Liver (tissue), 9 donors: ENCODE results near the gene SMOC1. TPM values are rescaled to one million over a fixed set of nuclear protein-coding genes. Genes with fewer than 3 reads are reported as not detected.
"Not testable (repeated sequence)": the region's sequence is repeated elsewhere in the genome, so short reads cannot be mapped to it uniquely, and the experiment has no call there.

Experiments used
- DNase-seq: peaks from one replicate; pipeline ENCODE4 v3.0.0-alpha.2; 2017; ENCODE audit warnings: low spot score
- H3K27ac ChIP-seq, 2 donors: one replicate each; pipeline ENCODE4 v1.7.0; 2013; ENCODE audit warnings: inconsistent platforms in 2 of 2, low read length in 2 of 2, control low read depth in 1 of 2, low read depth in 1 of 2, mild to moderate bottlenecking in 1 of 2
- H3K27me3 ChIP-seq, 4 donors: one replicate each; pipeline versions ENCODE4 v1.6.1 to v1.7.0; 2013; ENCODE audit warnings: low read length in 3 of 4, inconsistent platforms in 1 of 4, mild to moderate bottlenecking in 1 of 4, moderate library complexity in 1 of 4; ENCODE audit not compliant: control insufficient read depth in 4 of 4, insufficient read depth in 4 of 4
- H3K36me3 ChIP-seq, 4 donors: one replicate each; pipeline versions ENCODE4 v1.6.1 to v1.7.0; 2013; ENCODE audit warnings: low read length in 3 of 4, mild to moderate bottlenecking in 3 of 4, low read depth in 1 of 4, moderate library complexity in 1 of 4; ENCODE audit not compliant: control insufficient read depth in 4 of 4, insufficient read depth in 3 of 4
- H3K4me1 ChIP-seq, 4 donors: one replicate each; pipeline versions ENCODE4 v1.6.1 to v1.7.0; 2013; ENCODE audit warnings: low read length in 3 of 4, mild to moderate bottlenecking in 3 of 4, moderate library complexity in 1 of 4; ENCODE audit not compliant: control insufficient read depth in 4 of 4, insufficient read depth in 4 of 4
- H3K4me3 ChIP-seq, 3 donors: one replicate each; pipeline versions ENCODE4 v1.6.1 to v1.7.0; 2013; ENCODE audit warnings: low read length in 3 of 3, control low read depth in 1 of 3, low read depth in 1 of 3, mild to moderate bottlenecking in 1 of 3
- H3K9ac ChIP-seq, 2 donors: one replicate each; pipeline ENCODE4 v1.7.0; 2013; ENCODE audit warnings: low read length in 2 of 2, mild to moderate bottlenecking in 2 of 2, moderate library complexity in 2 of 2, control low read depth in 1 of 2, low read depth in 1 of 2
- H3K9me3 ChIP-seq, 4 donors: one replicate each; pipeline versions ENCODE4 v1.6.1 to v1.7.0; 2013; ENCODE audit warnings: low read length in 3 of 4; ENCODE audit not compliant: control insufficient read depth in 4 of 4
- EGR1 ChIP-seq, 2 donors: IDR thresholded peaks; 2 replicates each; pipeline ENCODE4 v1.6.1; 2016 to 2018; ENCODE audit warnings: antibody characterized with exemption in 2 of 2, low read depth in 2 of 2
- GABPA ChIP-seq, 2 donors: IDR thresholded peaks in 1 of 2; conservative IDR thresholded peaks in 1 of 2; 2 replicates each; pipeline ENCODE4 v1.6.1; 2016; ENCODE audit warnings: antibody characterized with exemption in 2 of 2, mild to moderate bottlenecking in 1 of 2, moderate library complexity in 1 of 2
- JUND ChIP-seq, 2 donors: IDR thresholded peaks; 2 replicates each; pipeline ENCODE4 v1.6.1; 2016; ENCODE audit warnings: antibody characterized with exemption in 2 of 2
- MAX ChIP-seq: IDR thresholded peaks from 2 replicates; pipeline ENCODE4 v1.6.1; 2016; ENCODE audit warnings: antibody characterized with exemption
- NR2F2 ChIP-seq: IDR thresholded peaks from 2 replicates; pipeline ENCODE4 v1.6.1; 2016; ENCODE audit warnings: antibody characterized with exemption
- RAD21 ChIP-seq, 2 donors: IDR thresholded peaks; 2 replicates each; pipeline ENCODE4 v1.6.1; 2016; ENCODE audit warnings: antibody characterized with exemption in 2 of 2, mild to moderate bottlenecking in 2 of 2
- TAF1 ChIP-seq: conservative IDR thresholded peaks from 2 replicates; pipeline ENCODE4 v1.6.1; 2016; ENCODE audit warnings: antibody characterized with exemption, mild to moderate bottlenecking
- WGBS: extraction: QIAGEN DNeasy Blood & Tissue Kit; methylation state at CpG from one replicate; pipeline ENCODE4 v1.1.7; 2013; 5-methylcytosine and 5-hydroxymethylcytosine counted together
- polyA plus RNA-seq, 2 donors: library from polyadenylated mRNA; stranded (reverse) in 1 of 2; unstranded in 1 of 2; fragments of 200-250 nt in 1 of 2; fragments of >200 nt in 1 of 2; fragmentation: Nextera tagmentation in 1 of 2; extraction: Ambion mirVana in 1 of 2; gene quantifications; one replicate each; pipeline versions ENCODE4 v1.2.1 to v1.2.3, GENCODE V29; 2013 to 2015
- total RNA-seq, 2 donors: library from RNA; depleted of rRNA; stranded (reverse); fragments of >200 nt; gene quantifications; one replicate each; pipeline ENCODE4 v1.2.3, GENCODE V29; 2014
- donor health status: healthy.
- donor health status: healthy.
- donor health status: healthy.
- donor health status: healthy.
- donor health status: healthy.

Gene SMOC1
- total and polyA plus RNA-seq, 4 donors: 11.2 to 43.7 (median 27.4) TPM

DNA sequence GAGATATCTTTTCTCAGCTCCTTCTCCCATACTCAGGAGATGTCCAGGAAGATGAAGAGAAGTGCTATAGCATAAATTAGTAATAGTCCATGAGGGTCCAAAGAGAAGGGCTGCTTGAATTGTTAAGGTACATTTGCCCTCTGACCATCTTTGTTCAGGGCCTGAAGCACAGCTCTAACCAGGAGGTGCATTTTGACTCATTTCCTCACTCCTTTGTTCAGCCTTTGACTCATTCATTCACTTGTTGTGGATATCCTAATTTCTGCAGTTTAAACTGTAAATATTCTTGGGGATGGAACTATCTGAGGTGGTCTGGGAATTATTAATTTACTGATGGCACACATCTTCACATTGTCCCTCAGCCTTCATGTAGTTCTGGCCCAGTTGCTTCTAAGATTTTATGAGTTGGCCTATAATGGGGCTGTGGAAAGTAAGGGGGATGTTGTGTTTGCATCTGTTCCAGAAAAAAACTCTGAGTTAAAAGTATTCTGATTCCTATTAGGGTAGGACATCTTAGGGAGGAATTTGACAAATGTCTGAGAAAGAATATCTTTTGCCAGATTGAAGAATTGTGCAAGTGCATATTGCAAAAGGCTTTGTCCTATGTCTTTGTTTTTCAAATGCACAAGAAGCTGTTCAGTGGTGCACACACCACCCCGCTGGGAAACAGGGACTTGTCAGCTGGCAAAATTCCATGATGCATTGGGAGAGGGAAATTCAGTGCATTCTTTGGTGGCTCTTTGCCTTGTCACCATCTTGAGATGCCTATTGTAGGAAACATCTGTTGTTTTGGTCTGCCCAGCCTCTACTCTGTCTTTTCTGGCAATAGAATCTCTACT is 22.1 kb downstream of the SMOC1 start:
- no peak overlapping the region for H3K27ac ChIP-seq
- 53% methylated on average over 1 of the region's 1 CpG for whole genome bisulfite sequencing

GRCh38 chr14:69903046-69903445 is 23.8 kb downstream of the SMOC1 start:
- H3K27ac ChIP-seq, H3K36me3 ChIP-seq, H3K4me3 ChIP-seq, H3K9me3 ChIP-seq, H3K27me3 ChIP-seq, DNase-seq, H3K9ac ChIP-seq: not testable (repeated sequence)
- WGBS: 95% methylated on average over 29 of the region's 29 CpGs
- peaks cover 1 to 26% (median 16%) of the 10 kb centered on the region in 4 donors for H3K4me1 ChIP-seq

More for the DNA sequence above, 22.1 kb downstream of the SMOC1 start:
- peaks cover 1 to 31% (median 17%) of the 10 kb centered on the region in 4 donors for H3K4me1 ChIP-seq
- no peaks in the 10 kb centered on the region for H3K36me3 ChIP-seq
- no peaks in the 10 kb centered on the region for H3K27me3 ChIP-seq
- no peak overlapping the region for H3K4me3 ChIP-seq
- no peak for TF ChIP-seq GABPA (IDR thresholded peaks at IDR 0.05 in 1 of 2, conservative IDR thresholded peaks at IDR 0.05 in 1 of 2)
- TF ChIP-seq JUND (IDR thresholded peaks at IDR 0.05): no peak
- TF ChIP-seq TAF1: no peak
- no peak for TF ChIP-seq EGR1 (IDR thresholded peaks at IDR 0.05; ENCODE audit: low read depth in 2 of 2)
- no peak overlapping the region for H3K9ac ChIP-seq
- DNase-seq: no peak
- H3K9me3 ChIP-seq: peaks cover 0 to 6% (median 2%) of the 10 kb centered on the region in 4 donors

DNA sequence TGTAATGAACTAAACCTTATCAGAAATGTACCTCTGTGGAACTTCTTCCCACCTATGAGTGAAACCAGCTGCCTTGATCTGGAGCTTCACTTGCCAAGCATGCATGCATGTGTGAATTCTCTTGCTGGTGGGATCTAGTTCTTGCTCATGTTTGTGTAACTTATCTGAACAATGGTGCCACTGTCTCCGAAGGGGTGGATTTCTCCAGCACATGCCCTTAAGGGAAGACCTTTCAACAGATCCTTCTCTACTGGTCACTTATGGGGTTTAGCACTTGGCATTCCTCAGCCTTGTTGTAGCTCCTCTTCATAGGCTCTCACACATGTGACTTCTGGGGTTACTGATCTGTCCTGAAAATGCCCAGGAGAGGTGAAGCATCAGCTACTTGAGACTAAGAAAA is 25.0 kb downstream of the SMOC1 start:
- no peak overlapping the region for H3K27ac ChIP-seq
- H3K9me3 ChIP-seq: no peaks in the 10 kb centered on the region
- no peak overlapping the region for H3K9ac ChIP-seq
- no peak overlapping the region for H3K4me3 ChIP-seq
- no peaks in the 10 kb centered on the region for H3K36me3 ChIP-seq
- no peak for TF ChIP-seq MAX
- WGBS: 95% methylated on average over 1 of the region's 1 CpG
- peaks cover 1 to 23% (median 16%) of the 10 kb centered on the region in 4 donors for H3K4me1 ChIP-seq
- H3K27me3 ChIP-seq: no peaks in the 10 kb centered on the region
- DNase-seq: no peak

DNA sequence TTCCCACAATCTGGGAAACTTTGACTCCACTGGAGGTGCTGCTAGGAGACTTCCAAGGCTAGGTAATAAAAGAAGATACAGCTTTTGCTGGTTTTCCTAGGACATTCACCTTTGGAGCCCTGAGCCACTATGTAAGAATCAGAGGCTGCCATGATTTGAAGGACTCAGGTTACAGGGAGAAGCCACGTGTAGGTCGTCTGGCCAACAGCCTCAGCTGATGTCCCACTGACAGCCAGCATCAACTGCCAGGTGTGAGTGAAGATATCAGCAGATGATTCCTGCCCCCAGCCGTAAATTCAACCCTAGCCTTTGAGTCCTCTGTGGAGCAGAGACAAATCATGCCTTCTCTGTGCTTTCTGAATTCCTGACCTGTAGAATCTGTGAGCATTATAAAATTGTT is 27.0 kb downstream of the SMOC1 start:
- Histone ChIP-seq H3K9me3 (no peaks in the 10 kb centered on the region), H3K9ac (no peak overlapping the region), H3K27me3 (no peaks in the 10 kb centered on the region), H3K4me3 (no peak overlapping the region), H3K27ac (no peak overlapping the region), H3K4me1 (peaks cover 1 to 9% (median 3%) of the 10 kb centered on the region in 4 donors), H3K36me3 (no peaks in the 10 kb centered on the region)
- no peak for DNase-seq
- TF ChIP-seq NR2F2: no peak
- TF ChIP-seq JUND (IDR thresholded peaks at IDR 0.05): no peak
- no peak for TF ChIP-seq MAX
- no peak for TF ChIP-seq RAD21 (IDR thresholded peaks at IDR 0.05)
- 49% methylated on average over 3 of the region's 3 CpGs for WGBS
